Liver (tissue), 3 donors: ENCODE data around the gene TOGARAM1.

Experiments used
- FOXA1 ChIP-seq: IDR thresholded peaks from 2 replicates; pipeline ENCODE4 v1.6.1; 2016; ENCODE audit warnings: antibody characterized with exemption
- RAD21 ChIP-seq, 2 donors: IDR thresholded peaks; 2 replicates each; pipeline ENCODE4 v1.6.1; 2016; ENCODE audit warnings: antibody characterized with exemption in 2 of 2, mild to moderate bottlenecking in 2 of 2
- RXRA ChIP-seq, 2 donors: IDR thresholded peaks; 2 replicates each; pipeline ENCODE4 v1.6.1; 2017 to 2018; ENCODE audit warnings: antibody characterized with exemption in 2 of 2, mild to moderate bottlenecking in 1 of 2
- SP1 ChIP-seq: IDR thresholded peaks from 2 replicates; pipeline ENCODE4 v1.6.1; 2018; ENCODE audit warnings: antibody characterized with exemption, mild to moderate bottlenecking
- TAF1 ChIP-seq: conservative IDR thresholded peaks from 2 replicates; pipeline ENCODE4 v1.6.1; 2016; ENCODE audit warnings: antibody characterized with exemption, mild to moderate bottlenecking
- YY1 ChIP-seq: IDR thresholded peaks from 2 replicates; pipeline ENCODE4 v1.6.1; 2016; ENCODE audit warnings: antibody characterized with exemption, mild to moderate bottlenecking
- TF ChIP-seq, protein P1 (sequence below): fragments of 150-350 bp; IDR thresholded peaks from 2 replicates; pipeline ENCODE4 v1.5.1; 2017; ENCODE audit warnings: improper control_type of control experiment, low read depth, low read length; ENCODE audit not compliant: missing input control
- TF ChIP-seq, protein P2 (sequence below): IDR thresholded peaks from 2 replicates; pipeline ENCODE4 v1.6.1; 2016; ENCODE audit warnings: antibody characterized with exemption
- TF ChIP-seq, protein P3 (sequence below): IDR thresholded peaks from 2 replicates; pipeline ENCODE4 v1.6.1; 2016; ENCODE audit warnings: antibody characterized with exemption
- TF ChIP-seq, protein P4 (sequence below): IDR thresholded peaks from 2 replicates; pipeline ENCODE4 v1.6.1; 2016; ENCODE audit warnings: antibody characterized with exemption
- donor health status: healthy.
- donor health status: healthy.

DNA sequence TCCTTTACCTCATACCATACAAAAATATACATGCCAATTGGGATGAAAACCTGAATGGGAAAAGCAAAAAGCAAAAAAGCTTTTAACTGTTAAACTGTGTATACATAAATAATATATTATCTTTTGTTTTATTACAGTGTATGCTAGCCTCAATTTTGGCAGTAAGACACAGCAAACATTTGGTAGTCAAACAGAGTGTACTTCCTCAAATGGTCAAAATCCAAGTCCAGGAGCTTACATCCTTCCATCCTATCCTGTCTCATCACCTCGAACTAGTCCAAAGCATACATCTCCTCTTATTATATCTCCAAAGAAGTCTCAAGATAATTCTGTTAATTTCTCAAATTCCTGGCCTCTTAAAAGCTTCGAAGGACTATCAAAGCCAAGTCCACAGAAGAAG, 41.9 kb downstream of the TOGARAM1 start:
- TF ChIP-seq, protein P1, sequence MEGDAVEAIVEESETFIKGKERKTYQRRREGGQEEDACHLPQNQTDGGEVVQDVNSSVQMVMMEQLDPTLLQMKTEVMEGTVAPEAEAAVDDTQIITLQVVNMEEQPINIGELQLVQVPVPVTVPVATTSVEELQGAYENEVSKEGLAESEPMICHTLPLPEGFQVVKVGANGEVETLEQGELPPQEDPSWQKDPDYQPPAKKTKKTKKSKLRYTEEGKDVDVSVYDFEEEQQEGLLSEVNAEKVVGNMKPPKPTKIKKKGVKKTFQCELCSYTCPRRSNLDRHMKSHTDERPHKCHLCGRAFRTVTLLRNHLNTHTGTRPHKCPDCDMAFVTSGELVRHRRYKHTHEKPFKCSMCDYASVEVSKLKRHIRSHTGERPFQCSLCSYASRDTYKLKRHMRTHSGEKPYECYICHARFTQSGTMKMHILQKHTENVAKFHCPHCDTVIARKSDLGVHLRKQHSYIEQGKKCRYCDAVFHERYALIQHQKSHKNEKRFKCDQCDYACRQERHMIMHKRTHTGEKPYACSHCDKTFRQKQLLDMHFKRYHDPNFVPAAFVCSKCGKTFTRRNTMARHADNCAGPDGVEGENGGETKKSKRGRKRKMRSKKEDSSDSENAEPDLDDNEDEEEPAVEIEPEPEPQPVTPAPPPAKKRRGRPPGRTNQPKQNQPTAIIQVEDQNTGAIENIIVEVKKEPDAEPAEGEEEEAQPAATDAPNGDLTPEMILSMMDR, result no peak
- TF ChIP-seq SP1 (no peak), RAD21 (IDR thresholded peaks at IDR 0.05) (no peak), YY1 (no peak), RXRA (IDR thresholded peaks at IDR 0.05) (no peak), FOXA1 (no peak), TAF1 (no peak)
- TF ChIP-seq, protein P2, sequence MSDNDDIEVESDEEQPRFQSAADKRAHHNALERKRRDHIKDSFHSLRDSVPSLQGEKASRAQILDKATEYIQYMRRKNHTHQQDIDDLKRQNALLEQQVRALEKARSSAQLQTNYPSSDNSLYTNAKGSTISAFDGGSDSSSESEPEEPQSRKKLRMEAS, result no peak
- TF ChIP-seq, protein P3, sequence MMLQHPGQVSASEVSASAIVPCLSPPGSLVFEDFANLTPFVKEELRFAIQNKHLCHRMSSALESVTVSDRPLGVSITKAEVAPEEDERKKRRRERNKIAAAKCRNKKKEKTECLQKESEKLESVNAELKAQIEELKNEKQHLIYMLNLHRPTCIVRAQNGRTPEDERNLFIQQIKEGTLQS, result no peak
- TF ChIP-seq, protein P4, sequence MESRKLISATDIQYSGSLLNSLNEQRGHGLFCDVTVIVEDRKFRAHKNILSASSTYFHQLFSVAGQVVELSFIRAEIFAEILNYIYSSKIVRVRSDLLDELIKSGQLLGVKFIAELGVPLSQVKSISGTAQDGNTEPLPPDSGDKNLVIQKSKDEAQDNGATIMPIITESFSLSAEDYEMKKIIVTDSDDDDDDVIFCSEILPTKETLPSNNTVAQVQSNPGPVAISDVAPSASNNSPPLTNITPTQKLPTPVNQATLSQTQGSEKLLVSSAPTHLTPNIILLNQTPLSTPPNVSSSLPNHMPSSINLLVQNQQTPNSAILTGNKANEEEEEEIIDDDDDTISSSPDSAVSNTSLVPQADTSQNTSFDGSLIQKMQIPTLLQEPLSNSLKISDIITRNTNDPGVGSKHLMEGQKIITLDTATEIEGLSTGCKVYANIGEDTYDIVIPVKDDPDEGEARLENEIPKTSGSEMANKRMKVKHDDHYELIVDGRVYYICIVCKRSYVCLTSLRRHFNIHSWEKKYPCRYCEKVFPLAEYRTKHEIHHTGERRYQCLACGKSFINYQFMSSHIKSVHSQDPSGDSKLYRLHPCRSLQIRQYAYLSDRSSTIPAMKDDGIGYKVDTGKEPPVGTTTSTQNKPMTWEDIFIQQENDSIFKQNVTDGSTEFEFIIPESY, result no peak
